GM18519 (cell line): ENCODE results near the gene ZNF681.
A peak's percentile ranks its signal among the peaks of the same experiment; 100 is the strongest.
"Not testable (repeated sequence)": the region's sequence is repeated elsewhere in the genome, so short reads cannot be mapped to it uniquely, and the experiment has no call there.

Experiments
- ATAC-seq: cut with Tn5 transposase; IDR thresholded peaks from one replicate; pipeline ENCODE4 v1.9.1; 2021; ENCODE audit warnings: mild to moderate bottlenecking, moderate library complexity; ENCODE audit not compliant: unreplicated experiment, low FRiP score

ZNF681 gene

GRCh38 chr19:23774524-23774971 lies 15.9 kb upstream of the ZNF681 start:
- no peak for ATAC-seq

DNA sequence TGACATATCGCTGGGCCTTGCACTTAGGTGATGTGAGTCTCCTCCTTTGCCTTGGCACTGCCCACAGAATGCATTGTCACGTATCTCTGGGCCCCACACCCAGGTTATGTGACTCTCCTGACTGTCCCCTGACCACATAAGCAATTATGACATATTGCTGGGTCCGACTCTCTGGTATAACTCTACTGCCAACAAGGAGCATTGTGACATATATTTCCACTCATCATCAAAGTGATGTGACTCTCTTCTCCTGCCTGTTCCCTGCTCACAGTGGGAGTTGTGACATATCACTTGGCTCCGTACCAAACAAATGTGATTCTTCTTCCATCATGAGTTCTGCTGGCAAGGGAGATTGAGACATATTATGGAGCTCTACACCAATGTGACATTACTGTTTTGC lies 15.4 kb upstream of the ZNF681 start:
- no peak for ATAC-seq

GRCh38 chr19:23772675-23773063 lies 14.0 kb upstream of the ZNF681 start:
- ATAC-seq = no peak

DNA sequence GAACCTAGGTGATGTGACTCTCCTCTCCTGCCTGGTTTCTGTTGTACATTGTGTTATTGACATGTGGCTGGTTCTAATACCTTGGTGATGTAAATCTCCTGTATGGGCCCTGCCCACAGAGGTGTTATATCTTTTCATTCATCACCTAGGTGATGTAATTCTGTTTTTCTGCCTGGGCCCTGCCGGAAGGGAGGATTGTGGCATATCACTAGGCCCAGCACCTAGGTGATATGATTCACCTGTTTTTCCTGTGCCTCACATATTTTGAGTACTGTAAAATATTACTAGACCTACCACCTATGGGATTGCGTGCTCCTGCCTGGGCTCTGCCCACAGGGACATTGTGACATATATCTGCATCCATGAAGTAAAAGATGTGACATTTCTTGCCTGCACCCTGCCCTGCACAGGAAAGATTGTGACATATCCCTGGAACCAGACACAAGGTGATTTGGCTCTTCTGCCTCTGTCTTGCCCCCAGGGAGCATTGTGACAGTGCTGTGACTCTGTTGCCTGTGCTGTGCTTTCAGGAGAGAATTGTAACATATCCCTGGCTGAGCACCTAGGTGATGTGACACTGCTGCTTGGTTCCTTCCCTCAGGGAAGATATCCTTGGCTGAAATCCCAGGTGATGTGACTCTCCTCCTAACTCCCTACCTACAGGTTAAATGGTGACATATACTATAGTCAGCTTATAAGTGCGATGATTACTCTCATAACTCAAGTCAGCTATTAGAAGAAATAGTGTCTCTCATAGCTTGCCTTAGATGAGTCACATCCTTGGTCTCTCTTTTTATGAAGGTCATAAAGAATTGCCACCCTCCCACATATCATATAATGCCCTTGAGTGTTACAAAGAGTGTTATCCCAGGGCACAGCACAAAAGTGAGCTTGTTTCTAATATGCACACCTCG lies 13.3 kb upstream of the ZNF681 start:
- no peak for ATAC-seq

- no peak for ATAC-seq
These were observed 12.6 kb upstream of the ZNF681 start for GRCh38 chr19:23771316-23771715.

GRCh38 chr19:23770672-23771250 lies 12.1 kb upstream of the ZNF681 start:
- no peak for ATAC-seq

- no peak for ATAC-seq
These were observed 11.2 kb upstream of the ZNF681 start for GRCh38 chr19:23769691-23770468.

DNA sequence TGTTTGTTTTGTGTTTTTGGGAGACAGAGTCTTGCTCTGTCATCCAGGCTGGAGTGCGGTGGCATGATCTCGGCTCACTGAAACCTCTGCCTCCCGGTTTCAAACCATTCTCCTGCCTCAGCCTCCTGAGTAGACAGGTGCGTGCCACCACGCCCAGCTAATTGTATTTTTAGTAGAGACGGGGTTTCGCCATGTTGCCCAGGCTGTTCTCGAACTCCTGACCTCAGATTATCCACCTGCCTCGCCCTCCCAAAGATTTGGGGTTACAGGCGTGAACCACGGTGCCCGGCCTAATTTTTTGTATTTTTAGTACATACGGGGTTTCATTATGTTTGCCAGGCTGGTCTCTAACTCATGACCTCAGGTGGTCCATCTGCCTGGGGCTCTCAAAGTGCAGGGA lies 8.3 kb upstream of the ZNF681 start:
- ATAC-seq = no peak

DNA sequence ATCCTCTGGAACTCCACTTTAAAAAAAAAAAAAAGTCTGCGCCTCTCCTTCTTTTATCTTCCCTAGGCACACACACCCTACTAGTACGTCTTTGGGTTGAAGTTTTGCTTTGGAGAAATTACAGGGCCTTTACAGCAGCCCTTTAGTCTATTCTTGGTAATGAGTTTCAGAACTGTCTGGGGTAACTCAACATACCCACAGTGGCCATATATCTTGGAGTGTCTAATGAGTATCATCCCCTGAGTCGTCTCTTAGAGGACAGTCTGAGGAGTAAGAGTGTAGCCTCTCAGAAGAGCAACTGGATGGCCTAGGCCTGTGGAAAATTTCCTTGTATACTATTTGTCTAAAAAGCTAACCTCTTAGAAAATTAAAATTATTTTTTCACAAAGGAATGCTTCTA lies 6.1 kb upstream of the ZNF681 start:
- no peak for ATAC-seq

- peak; percentile 57 for ATAC-seq
These were observed 4.4 kb upstream of the ZNF681 start for GRCh38 chr19:23762884-23763711.

DNA sequence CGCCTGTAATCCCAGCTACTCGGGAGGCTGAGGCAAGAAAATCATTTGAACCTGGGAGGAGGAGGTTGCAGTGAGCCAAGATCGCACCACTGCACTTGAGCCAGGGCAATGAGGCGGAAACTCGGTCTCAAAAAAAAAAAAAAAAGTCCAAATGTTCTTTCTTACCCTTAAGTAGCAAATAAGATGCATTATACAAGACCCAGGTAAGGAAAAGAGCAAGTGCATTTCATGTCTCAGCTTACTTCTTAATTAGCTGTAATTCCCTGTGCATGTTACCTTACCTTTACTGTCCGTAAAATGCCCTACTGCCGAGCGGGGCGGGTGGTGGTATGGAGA lies 3.8 kb upstream of the ZNF681 start:
- no peak for ATAC-seq

DNA sequence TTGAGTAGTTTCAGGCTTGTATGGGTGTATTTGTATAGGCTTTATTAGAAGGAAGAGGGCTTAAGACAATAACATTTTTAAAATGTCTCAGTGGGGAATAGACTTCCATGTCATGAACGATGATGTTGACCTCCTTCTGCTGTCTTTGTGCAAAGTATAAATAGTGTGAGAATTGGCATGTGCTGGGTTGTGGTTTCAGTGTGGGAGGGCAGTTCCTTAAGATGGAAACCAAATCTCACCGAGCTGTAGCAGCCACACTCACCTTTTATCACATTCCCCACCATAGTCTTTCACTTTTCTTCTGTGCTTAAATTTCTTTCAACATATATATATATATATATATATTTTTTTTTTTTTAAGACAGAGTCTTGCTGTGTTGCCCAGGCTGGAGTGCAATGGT lies 1.6 kb upstream of the ZNF681 start:
- ATAC-seq = not testable (repeated sequence)

GRCh38 chr19:23743633-23744232 lies 15.0 kb downstream of the ZNF681 start:
- not testable (repeated sequence) for ATAC-seq

GRCh38 chr19:23730729-23731465 lies 27.8 kb downstream of the ZNF681 start:
- ATAC-seq = not testable (repeated sequence)

GRCh38 chr19:23724161-23724560 lies 34.5 kb downstream of the ZNF681 start:
- not testable (repeated sequence) for ATAC-seq

DNA sequence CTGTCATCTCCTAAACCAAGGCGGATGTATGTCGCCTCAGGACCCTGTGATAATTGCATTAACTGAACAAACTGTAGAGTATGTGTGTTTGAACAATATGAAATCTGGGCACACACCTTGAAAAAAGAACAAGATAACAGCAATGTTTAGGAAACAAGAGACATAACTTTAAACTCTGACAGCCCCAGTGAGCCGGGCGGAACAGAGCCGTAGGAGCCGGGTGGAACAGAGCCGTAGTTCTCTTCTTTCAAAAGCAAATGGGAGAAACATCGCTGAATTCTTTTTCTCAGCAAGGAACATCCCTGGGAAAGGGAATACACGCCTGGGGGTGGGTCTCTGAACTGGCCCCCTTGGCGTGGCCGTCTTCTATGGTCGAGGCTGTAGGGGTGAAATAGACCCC lies 39.9 kb downstream of the ZNF681 start:
- no peak for ATAC-seq

GRCh38 chr19:23716792-23717191 lies 41.9 kb downstream of the ZNF681 start:
- no peak for ATAC-seq

DNA sequence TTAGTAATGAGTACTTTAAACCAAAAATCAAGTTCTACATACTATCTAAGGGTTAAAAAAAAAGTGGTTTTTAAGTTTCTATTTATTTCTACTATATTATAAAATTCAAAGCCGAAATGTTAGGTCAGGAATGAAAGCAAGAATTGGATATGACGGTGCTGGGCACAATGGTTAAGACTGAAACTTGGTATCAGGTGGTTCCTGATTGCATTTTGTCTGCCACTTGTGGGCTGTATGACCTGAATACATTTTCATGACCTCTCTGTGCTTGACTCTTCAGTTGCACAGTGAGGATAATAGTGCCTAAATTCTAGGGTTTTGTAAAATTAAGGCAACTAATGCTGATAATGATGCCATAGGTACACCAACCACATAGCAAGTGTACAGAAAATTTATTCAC lies 49.3 kb downstream of the ZNF681 start:
- ATAC-seq = no peak

- no peak for ATAC-seq
These were observed 52.0 kb downstream of the ZNF681 start for GRCh38 chr19:23706657-23707056.

GRCh38 chr19:23699521-23699860 lies 59.2 kb downstream of the ZNF681 start:
- no peak for ATAC-seq
